T-helper 2 cell (primary cell): Measurements from ENCODE around the gene NUTM2G.
"Not testable (repeated sequence)": the region's sequence is repeated elsewhere in the genome, so short reads cannot be mapped to it uniquely, and the experiment has no call there.

Source experiments
- DNase-seq, 5 experiments: peaks; one replicate each; pipeline versions ENCODE4 v3.0.0 to v3.0.0-alpha.2; 2012 to 2022
- total RNA-seq, 2 donors: gene quantifications; one replicate each; lab custom pipeline; 2026; lab: John Stamatoyannopoulos, UW

NUTM2G gene, protein sequence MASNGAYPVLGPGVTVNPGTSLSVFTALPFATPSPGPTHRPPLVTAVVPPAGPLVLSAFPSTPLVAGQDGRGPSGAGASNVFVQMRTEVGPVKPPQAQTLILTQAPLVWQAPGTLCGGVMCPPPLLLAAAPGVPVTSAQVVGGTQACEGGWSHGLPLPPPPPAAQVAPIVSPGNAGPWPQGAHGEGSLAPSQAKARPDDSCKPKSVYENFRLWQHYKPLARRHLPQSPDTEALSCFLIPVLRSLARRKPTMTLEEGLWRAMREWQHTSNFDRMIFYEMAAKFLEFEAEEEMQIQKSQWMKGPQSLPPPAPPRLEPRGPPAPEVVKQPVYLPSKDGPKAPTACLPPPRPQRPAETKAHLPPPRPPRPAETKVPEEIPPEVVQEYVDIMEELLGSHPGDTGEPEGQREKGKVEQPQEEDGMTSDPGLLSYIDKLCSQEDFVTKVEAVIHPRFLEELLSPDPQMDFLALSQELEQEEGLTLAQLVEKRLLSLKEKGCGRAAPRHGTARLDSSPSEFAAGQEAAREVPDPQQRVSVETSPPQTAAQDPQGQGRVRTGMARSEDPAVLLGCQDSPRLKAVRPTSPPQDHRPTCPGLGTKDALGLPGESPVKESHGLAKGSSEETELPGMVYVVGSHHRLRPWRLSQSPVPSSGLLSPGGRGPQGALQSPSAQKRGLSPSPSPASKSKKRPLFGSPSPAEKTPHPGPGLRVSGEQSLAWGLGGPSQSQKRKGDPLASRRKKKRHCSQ
- total RNA-seq: 0 reads per million in 2 donors

DNA sequence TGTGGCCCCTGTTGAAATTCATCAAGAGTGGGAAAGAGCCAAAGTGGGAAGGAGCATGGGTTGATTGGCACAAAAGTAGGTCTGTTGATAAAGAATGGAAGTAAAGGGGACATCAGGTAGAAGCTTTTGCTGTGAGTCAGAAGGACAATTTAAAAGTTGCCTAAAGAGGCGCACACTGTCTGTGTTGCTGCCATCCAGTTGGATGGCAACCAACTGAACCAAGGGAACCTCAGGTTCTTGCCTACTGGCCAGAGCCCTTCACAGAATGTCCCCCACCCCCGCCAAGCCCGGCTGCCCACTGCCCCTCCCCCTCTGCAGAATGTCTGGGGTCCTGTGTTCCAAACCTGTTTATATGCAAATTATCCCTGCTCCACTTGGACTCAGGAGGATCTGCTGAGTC, at the start of gene NUTM2G:
Gene NUTM2G (plus strand): TSS at position 301 of the 400 bp plus-strand sequence. CDS start 182 bp downstream, outside the sequence.
- not testable (repeated sequence) for DNase-seq

DNA sequence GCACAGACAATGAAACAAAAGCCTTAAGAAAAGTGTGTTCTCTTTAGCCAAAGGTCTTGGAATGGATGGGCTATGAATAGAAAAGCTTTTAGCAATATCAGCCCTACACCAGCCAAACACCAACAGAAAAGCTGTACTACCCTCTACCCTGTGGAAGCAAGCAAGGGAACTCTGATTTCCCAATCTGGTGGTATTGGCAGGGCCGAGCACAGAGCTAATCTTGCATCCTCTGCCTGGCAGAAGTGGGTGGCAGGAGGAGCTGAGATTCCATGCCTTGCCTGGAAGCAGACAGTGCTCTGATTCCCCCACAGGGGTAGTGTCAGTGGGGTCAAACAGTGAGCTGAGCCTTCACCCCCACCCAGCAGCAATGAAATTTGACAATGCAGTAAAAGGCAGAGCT, 44.7 kb upstream of the NUTM2G start:
- no peak for DNase-seq

DNA sequence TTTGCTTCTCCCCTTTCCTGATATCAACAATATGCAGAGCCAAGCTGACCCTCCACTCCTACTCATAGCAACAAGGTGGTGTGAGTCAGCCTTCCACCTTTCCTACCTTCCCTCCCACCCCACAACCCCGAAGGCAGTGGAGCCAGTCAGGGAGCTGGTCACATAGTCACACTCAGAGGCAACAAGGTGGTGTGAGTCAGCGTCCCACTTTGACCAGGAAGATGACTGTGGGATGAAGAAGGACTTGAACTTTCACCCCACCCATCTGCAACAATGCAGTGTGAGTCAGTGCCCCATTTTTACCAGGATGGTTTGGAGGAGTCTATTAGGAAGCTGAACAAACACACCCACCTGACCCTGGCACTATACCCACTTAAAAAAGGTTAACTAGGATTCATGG, 44.2 kb upstream of the NUTM2G start:
- DNase-seq: no peak

DNA sequence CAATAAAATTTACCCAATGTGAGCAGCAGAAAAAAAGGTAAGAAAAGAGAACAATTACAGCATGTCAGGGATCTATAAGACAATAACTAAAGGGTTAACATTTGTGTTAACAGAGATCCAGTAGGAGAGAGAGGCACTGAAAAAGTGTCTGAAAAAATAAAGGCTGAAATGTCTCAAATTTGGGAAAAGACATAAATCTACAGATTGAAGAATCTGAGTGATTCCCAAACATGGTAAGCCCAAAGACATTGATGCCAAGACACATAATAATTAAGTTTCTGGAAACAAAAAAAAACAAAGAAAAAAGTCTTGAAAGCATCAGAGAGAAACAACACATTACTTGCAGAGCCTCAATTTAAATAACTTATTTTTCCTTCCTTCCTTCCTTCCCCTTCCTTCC, 43.2 kb upstream of the NUTM2G start:
- DNase-seq: no peak

DNA sequence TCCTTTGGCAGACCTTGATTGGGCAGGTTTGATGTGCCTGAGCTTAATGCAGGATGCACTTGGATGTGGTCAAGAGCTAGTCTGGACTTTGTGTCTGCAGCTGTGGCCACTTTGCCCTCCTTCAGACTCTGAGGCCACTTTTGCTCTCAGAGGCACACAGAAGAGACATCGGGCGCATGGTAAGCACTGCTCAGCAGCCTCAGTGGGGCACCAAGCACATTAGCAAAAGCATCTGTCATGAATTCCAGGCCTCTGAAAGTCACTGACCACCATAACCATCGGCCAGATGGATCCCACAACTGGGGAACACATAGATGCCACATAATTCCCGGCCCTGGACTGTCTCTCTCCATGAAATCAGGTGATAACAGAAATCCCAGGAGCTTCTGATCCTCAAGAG, 40.1 kb upstream of the NUTM2G start:
- no peak for DNase-seq

DNA sequence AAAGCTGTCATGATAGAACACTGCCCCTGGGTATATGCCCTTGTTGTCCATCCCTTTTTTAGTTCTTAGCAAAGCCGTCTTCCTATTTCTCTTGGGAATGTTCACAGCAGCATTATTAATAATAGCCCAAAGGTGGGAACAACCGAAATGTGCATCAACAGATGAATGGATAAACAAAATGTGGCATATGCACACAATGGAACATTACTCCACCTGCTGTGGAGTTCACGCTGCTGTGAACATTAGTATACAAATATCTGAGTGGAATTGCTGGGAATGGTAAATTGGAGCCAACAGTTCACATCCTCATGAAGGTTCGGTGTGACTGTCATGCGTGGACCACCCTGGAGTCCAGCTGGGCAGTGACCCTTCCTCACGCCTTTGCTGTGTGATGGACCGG, 36.5 kb upstream of the NUTM2G start:
- no peak for DNase-seq

DNA sequence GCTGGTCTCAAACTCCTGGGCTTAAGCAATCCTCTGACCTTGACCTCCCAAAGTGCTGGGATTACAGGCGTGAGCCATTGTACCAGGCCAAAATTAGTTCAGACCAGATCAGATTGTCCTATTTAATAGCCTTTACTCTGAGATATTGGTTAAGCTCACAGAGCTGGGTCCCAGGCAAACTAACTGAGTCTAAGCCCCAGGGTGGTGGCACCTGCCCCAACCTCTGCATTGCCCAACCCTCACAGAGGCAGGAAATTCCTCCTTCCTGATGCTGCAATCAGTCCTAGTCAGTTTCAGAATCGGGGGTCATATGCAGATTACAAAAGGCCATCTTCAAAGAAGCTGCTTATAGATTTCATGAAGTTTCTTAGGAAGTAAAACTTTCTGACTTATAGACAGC, 28.6 kb upstream of the NUTM2G start:
- DNase-seq: not testable (repeated sequence)

DNA sequence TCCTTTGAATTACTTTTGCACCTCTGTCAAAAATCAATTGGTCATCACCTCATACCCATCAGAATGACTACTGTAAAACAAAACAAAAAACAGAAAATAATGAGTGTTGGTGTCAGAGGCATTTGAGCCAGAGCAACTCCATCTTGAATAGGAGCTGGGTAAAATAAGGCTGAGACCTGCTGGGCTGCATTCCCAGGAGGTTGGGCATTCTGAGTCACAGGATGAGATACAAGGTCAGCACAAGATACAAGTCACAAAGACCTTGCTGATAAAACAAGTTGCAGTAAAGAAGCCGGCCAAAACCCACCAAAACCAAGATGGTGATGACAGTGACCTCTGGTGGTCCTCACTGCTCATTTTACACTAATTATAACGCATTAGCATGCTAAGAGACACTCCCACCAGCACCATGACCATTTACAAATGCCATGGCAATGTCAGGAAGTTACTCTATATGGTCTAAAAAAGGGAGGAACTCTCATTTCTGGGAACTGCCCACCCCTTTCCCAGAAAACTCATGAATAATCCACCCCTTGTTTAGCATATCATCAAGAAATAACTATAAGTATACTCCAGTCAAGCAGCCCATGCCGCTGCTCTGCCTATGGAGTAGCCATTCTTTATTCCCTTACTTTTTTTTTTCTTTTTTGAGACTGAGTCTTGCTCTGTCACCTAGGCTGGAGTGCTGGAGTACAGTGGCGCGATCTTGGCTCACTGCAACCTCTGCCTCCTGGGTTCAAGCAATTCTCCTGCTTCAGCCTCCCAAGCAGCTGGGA, 23.5 kb upstream of the NUTM2G start:
- DNase-seq: not testable (repeated sequence)

DNA sequence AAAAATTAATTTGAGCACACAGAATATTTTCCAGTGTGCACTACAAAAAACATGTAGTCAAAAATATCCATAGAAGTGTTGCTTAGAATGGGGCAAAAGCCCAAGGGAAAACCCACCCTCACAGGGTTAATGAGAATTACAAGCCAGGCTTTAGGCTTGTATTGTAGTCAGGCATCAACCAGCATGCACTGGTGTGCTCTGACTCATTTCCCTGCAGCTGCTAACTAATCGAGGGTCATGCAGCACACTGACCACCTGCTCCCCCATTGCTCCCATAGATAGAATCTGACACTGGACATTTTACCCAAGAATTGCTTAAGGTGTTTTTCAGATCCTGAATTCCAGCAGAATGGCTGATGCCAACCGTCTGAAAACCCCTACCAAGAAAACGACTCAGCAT, 20.2 kb upstream of the NUTM2G start:
- DNase-seq: not testable (repeated sequence)

DNA sequence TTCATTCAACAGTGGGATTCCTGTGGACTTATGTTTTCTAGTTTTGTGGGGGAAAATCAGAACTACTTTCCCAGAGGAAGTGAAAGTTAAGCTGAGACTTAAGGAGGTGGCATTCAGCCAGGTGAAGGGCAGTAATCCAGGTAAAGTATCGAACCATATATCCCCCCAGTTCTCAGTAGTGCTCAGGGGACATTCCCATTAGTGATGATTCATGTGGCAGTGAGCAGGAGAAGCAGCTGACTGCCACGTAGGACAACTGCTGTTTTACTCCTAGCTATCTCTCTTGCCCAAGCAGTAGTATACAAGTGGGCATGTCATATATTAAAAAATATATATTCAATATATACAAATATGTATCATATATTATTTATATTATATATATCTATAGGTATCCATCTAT, 13.1 kb upstream of the NUTM2G start:
- DNase-seq: not testable (repeated sequence)

DNA sequence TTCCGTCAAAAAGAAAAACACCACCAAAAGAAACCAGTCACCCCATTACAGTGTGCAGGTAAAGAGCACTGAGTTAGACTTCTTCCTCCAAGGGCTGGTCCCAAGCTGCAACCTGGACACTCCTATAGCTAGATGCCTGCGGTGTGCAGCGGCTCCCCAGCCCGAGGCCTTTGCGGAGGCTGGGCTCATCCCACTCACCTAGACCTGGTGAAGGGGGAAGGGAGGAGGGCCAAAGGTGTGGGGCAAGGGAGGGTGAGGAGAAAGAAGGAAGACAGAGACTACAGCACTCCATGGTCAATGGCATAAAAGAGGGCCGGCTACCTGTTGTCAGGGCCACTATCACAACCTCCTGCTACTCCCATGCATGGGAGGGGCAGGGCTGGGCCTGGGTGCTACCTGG, 12.1 kb upstream of the NUTM2G start:
- DNase-seq: not testable (repeated sequence)

DNA sequence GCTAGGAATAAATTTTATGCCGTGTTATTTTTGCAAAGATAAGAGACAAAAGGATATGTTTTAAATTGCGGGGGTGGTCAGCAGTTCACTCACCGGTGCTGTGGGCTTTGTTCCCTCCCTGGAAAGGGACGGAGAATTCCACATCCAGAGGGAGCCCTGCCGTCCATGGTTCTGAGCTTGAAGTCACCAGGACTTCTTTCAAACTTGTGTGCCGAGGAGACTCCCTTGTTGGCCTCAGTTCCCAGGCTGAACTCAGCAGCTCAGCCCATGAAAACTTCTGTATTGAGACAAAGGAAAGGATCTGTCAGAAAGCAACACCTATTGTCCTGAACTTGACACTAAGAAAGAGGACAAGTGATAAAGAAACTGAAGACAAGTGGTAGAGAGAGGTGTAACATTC, 10.1 kb upstream of the NUTM2G start:
- not testable (repeated sequence) for DNase-seq

DNA sequence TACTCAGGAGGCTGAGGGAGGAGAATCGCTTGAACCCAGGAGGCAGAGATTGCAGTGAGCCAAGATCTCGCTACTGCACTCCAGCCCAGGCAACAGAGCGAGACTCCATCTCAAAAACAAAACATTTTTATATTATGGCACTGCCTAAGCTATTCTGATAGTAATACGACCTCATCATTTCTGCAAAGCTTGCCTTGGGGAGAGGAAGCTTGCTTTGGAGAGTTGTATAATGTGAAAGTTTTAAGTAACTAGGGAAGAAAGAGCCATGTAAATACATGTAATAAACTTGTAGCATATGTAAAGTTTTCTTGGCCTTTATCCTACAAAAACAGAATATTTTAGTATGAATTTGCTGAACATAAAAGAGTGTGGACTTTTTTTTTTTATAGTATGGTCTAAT, 7.8 kb upstream of the NUTM2G start:
- DNase-seq: not testable (repeated sequence)

DNA sequence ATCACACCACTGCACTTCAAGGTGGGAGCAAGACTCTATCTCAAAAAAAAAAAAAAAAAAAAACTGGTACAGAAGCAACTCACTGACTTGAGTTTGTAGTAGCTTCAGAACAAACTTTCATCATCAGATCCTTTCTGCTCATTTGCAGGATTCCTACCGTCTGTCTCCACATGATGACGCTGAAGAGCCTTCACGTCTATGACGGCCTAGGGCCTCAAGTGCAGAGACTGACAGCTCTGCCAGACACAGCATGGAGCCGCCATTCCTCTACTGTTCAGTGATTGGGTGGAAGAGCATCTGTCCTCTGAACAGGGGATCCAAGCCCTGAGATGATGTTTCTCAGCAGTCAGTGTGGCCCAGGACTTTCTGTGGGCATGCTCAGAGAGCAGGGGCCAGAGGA, 3.1 kb upstream of the NUTM2G start:
- not testable (repeated sequence) for DNase-seq

DNA sequence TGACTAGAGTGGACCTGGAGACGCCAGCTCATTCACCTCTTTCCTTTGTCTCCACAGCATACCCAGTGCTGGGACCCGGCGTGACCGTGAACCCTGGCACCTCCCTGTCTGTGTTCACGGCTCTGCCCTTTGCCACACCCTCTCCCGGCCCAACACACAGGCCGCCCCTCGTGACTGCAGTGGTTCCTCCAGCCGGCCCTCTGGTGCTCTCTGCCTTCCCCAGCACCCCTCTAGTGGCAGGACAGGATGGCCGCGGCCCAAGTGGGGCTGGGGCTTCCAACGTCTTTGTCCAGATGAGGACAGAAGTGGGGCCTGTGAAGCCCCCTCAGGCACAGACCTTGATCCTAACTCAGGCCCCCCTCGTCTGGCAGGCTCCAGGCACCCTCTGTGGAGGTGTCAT, 3.0 kb downstream of the NUTM2G start:
- not testable (repeated sequence) for DNase-seq

DNA sequence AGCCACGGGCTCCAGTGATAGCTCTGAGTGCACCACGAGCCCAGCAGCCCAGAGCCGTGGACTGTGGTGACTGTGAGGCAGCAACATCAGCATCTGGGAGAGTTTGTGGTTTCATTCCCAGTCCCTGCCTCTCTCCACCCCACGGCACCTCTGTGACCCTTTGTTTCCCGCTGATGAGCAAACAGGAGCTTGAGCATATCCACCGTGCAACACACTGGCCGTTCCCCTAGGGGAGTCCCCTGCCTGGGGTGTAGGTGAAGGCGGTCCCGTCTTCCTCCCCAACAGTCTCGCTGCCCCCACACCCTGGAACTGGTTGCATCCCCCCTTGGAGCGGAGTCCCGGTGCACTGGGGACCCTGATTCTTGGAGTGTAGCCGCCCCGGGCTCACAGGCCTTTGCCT, 5.5 kb downstream of the NUTM2G start:
- not testable (repeated sequence) for DNase-seq

DNA sequence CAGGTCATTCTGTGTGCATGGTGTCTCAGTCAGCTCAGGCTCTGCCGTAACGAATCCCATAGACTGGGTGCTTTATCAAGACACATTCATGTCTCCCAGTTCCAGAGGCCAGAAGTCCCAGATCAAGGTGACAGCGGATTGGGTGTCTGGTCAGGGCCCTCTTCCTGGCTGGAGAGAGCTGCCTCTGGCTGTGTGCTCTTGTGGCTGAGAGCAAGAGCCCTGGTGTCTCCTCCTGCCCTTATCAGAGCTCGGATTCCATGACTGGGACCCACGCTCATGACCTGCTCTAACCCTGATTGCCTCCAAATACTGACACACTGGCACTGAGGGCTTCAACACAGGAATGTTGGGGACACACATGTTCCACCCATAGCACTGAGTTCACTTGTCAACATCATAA, 6.1 kb downstream of the NUTM2G start:
- DNase-seq: not testable (repeated sequence)

DNA sequence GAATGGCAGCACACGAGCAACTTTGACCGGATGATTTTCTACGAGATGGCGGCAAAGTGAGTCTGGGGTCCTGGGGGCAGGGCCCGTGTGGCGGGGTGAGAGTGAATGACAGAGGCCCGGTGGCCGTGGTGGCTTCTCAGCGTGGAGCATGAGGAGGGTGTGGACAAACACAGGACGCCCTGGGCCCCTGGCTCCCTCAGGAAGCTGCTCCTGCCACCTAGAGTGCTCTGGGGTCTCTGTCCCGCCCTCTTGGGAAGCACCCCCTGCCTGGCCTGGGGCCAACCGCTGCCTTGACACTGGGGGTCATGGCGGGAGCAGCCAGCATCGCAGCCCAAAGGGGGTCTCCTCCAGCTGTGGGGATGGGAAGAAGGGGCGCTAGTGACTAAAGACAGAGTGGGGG, 6.8 kb downstream of the NUTM2G start:
- DNase-seq: not testable (repeated sequence)

DNA sequence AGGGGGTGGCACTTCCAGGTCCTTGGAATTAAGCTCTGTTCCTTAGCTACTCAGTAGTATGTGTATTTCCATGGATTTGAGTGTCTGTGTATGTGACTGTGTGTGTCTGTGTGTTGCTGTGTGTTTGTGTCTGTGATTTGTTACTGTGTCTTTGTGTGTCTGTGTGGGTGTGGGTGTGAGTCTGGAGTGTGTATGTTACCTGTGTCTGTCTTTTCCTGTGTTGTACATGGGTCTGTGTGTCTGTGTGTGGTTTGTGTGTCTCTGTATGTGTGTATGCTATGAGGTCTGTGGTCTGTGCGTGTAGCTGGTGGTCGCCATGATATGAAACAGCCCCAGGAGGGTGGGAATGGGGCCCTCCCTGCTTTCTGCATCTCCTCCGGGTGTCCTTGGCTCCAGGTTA, 8.8 kb downstream of the NUTM2G start:
- DNase-seq: not testable (repeated sequence)

DNA sequence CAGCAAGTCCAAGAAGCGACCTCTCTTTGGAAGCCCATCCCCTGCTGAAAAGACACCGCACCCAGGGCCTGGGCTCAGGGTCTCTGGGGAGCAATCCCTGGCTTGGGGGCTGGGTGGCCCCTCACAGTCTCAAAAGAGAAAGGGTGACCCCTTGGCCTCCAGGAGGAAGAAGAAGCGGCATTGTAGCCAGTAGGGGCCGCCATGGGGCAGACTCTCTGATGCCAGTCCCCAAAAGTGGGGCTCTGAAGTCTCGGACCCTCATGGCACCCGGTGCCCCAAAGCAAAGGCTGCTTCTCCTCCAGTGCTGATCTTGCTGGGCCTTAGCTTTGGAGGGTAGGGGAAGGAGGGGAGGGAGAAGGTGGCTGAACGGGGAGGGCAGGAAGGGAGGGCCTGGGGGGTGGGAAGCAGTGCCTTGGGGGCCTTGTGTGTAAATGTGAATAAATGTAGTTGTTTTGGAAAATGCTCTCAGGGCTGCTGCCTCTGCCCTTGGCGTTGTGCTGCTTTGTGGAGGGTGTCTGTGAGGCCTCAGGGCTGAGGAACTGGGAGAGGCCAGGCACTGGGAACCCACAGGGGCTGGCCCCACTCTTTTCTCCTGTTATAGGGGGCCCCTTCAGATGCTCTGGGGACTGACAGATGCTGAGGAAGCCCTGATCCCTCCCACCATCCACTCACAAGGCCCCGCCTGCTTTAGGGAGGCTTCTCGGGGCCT, 10.5 kb downstream of the NUTM2G start:
- not testable (repeated sequence) for DNase-seq

DNA sequence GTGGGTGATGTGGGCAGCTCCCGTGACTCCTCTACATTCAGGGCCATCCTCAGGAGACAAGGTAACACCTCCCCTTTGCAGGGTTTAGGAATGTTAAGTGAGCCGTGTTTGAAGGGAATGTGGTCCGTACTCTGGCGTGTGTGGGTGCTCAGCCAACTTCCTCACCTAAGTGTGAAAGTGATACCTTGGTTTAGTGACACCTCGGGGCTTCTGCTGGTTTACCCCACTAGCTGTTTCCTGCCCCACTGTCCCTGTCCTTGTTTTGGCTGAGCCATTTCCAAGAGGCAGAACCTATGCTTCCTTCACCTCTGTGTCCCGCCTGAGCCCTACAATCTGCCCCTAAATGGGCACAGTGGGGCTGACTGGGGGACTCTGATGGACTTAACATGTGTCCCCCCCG, 12.3 kb downstream of the NUTM2G start:
- DNase-seq: not testable (repeated sequence)

DNA sequence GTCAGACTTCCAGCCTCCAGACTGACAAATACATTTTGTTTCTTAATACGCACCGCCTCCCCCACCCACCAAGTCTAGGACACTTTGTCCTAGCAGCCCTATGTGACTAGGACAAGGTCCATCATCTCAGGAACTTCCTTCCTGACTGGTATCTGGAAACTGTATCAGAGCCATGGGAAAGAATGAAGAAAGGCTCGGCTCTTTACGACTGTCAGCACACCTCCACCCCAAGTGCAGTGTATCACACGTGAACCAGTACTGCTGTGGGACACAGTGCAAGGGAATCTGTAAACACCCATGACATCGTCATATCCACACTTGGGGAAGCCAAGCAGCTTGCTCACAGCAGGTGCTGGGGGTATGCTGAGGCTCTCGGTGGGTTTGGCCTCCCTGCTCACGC, 13.0 kb downstream of the NUTM2G start:
- not testable (repeated sequence) for DNase-seq
